ENCODE data around the gene PPIP5K1.

DNA sequence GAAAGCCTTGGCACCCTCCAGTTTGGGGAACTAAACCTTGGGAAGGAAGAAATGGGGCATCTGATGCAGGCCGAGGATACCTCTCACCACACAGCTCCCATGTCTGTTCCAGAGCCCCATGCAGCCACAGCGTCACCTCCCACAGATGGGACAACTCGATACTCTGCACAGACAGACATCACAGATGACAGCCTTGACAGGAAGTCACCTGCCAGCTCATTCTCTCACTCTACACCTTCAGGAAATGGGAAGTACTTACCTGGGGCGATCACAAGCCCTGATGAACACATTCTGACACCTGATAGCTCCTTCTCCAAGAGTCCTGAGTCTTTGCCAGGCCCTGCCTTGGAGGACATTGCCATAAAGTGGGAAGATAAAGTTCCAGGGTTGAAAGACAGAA, 64.9 kb downstream of the PPIP5K1 start:
- TF ChIP-seq, protein P1, sequence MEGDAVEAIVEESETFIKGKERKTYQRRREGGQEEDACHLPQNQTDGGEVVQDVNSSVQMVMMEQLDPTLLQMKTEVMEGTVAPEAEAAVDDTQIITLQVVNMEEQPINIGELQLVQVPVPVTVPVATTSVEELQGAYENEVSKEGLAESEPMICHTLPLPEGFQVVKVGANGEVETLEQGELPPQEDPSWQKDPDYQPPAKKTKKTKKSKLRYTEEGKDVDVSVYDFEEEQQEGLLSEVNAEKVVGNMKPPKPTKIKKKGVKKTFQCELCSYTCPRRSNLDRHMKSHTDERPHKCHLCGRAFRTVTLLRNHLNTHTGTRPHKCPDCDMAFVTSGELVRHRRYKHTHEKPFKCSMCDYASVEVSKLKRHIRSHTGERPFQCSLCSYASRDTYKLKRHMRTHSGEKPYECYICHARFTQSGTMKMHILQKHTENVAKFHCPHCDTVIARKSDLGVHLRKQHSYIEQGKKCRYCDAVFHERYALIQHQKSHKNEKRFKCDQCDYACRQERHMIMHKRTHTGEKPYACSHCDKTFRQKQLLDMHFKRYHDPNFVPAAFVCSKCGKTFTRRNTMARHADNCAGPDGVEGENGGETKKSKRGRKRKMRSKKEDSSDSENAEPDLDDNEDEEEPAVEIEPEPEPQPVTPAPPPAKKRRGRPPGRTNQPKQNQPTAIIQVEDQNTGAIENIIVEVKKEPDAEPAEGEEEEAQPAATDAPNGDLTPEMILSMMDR (IDR thresholded peaks at IDR 0.05; ENCODE audit: insufficient read depth, low read length): no peak
- TF ChIP-seq POLR2AphosphoS5 (IDR thresholded peaks at IDR 0.05; ENCODE audit: low read depth): no peak
- no peak for TF ChIP-seq SPI1 (IDR thresholded peaks at IDR 0.05; ENCODE audit: borderline replicate concordance, low read depth)
- TF ChIP-seq GABPA (IDR thresholded peaks at IDR 0.05; ENCODE audit: low read depth): no peak
- TF ChIP-seq, protein P2, sequence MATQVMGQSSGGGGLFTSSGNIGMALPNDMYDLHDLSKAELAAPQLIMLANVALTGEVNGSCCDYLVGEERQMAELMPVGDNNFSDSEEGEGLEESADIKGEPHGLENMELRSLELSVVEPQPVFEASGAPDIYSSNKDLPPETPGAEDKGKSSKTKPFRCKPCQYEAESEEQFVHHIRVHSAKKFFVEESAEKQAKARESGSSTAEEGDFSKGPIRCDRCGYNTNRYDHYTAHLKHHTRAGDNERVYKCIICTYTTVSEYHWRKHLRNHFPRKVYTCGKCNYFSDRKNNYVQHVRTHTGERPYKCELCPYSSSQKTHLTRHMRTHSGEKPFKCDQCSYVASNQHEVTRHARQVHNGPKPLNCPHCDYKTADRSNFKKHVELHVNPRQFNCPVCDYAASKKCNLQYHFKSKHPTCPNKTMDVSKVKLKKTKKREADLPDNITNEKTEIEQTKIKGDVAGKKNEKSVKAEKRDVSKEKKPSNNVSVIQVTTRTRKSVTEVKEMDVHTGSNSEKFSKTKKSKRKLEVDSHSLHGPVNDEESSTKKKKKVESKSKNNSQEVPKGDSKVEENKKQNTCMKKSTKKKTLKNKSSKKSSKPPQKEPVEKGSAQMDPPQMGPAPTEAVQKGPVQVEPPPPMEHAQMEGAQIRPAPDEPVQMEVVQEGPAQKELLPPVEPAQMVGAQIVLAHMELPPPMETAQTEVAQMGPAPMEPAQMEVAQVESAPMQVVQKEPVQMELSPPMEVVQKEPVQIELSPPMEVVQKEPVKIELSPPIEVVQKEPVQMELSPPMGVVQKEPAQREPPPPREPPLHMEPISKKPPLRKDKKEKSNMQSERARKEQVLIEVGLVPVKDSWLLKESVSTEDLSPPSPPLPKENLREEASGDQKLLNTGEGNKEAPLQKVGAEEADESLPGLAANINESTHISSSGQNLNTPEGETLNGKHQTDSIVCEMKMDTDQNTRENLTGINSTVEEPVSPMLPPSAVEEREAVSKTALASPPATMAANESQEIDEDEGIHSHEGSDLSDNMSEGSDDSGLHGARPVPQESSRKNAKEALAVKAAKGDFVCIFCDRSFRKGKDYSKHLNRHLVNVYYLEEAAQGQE (IDR thresholded peaks at IDR 0.05; ENCODE audit: insufficient replicate concordance, low read depth): no peak

All from HL-60 (cell line).